GM21737 (cell line): ENCODE results near the gene NRDE2.

Experiments used
- ATAC-seq: cut with Tn5 transposase; IDR thresholded peaks from one replicate; pipeline ENCODE4 v1.9.1; 2021; ENCODE audit warnings: mild to moderate bottlenecking, moderate library complexity; ENCODE audit not compliant: unreplicated experiment

NRDE2 gene

GRCh38 chr14:90331497-90332270, at the start of gene NRDE2:
Gene NRDE2, minus strand, starts transcription at chr14:90331941. Its CDS starts 37 bp downstream, at chr14:90331904.
- peak; percentile 97 for ATAC-seq

GRCh38 chr14:90381011-90381786, 49.5 kb upstream of the NRDE2 start:
- no peak for ATAC-seq

GRCh38 chr14:90379106-90379505, 47.4 kb upstream of the NRDE2 start:
- ATAC-seq, result no peak

- no peak for ATAC-seq
Measured at GRCh38 chr14:90378249-90378648, 46.5 kb upstream of the NRDE2 start.

- ATAC-seq, result no peak
Measured at GRCh38 chr14:90375934-90376333, 44.2 kb upstream of the NRDE2 start.

- ATAC-seq, result no peak
Measured at GRCh38 chr14:90374813-90375212, 43.1 kb upstream of the NRDE2 start.

- ATAC-seq, result no peak
Measured at GRCh38 chr14:90373887-90374286, 42.1 kb upstream of the NRDE2 start.

- ATAC-seq, result no peak
Measured at GRCh38 chr14:90368946-90369721, 37.4 kb upstream of the NRDE2 start.

- ATAC-seq, result no peak
Measured at GRCh38 chr14:90362558-90362896, 30.8 kb upstream of the NRDE2 start.

GRCh38 chr14:90361865-90362557, 30.3 kb upstream of the NRDE2 start:
- ATAC-seq, result no peak

- ATAC-seq, result no peak
Measured at GRCh38 chr14:90358359-90358758, 26.6 kb upstream of the NRDE2 start.

- no peak for ATAC-seq
Measured at GRCh38 chr14:90356925-90357324, 25.2 kb upstream of the NRDE2 start.

- ATAC-seq, result no peak
Measured at GRCh38 chr14:90355540-90356518, 24.1 kb upstream of the NRDE2 start.

GRCh38 chr14:90354551-90355298, 23.0 kb upstream of the NRDE2 start:
- ATAC-seq, result no peak

GRCh38 chr14:90349739-90350138, 18.0 kb upstream of the NRDE2 start:
- ATAC-seq, result no peak

- ATAC-seq, result no peak
Measured at GRCh38 chr14:90348270-90348669, 16.5 kb upstream of the NRDE2 start.

- no peak for ATAC-seq
Measured at GRCh38 chr14:90345239-90345557, 13.5 kb upstream of the NRDE2 start.

- ATAC-seq, result no peak
Measured at GRCh38 chr14:90344331-90345238, 12.8 kb upstream of the NRDE2 start.
